DOHH2 (cell line): ENCODE measurements around the gene RSRP1.
"Not testable (repeated sequence)": the region's sequence is repeated elsewhere in the genome, so short reads cannot be mapped to it uniquely, and the experiment has no call there.

Experiments used
- CTCF ChIP-seq: fragments of 200-600 bp; sonication (generic); IDR thresholded peaks from one replicate; pipeline ENCODE4 v1.5.1; 2014; ENCODE audit warnings: antibody characterized with exemption, mild to moderate bottlenecking, low read depth, low read length; ENCODE audit not compliant: poor library complexity, severe bottlenecking
- EZH2phosphoT487 ChIP-seq: fragments of 200-600 bp; sonication (generic); IDR thresholded peaks from 2 replicates; pipeline ENCODE4 v1.6.1; 2017; ENCODE audit warnings: borderline replicate concordance, mild to moderate bottlenecking, antibody characterized with exemption, low read length, moderate library complexity, mixed read lengths

- TF ChIP-seq CTCF, EZH2phosphoT487: not testable (repeated sequence)
Observed at GRCh38 chr1:25260336-25260735, 13.1 kb upstream of the RSRP1 start.
